HUES64 (cell line): Measurements from ENCODE around the gene PRKAR2A.
"Not testable (repeated sequence)": the region's sequence is repeated elsewhere in the genome, so short reads cannot be mapped to it uniquely, and the experiment has no call there.

Source experiments
- H3K27ac ChIP-seq: 2 replicates; pipeline ENCODE4 v1.7.0; 2013; ENCODE audit warnings: low read depth, low read length, inconsistent platforms
- H3K27me3 ChIP-seq: 2 replicates; pipeline ENCODE4 v1.6.1; 2013; ENCODE audit warnings: mild to moderate bottlenecking, low read length; ENCODE audit not compliant: insufficient read depth
- H3K36me3 ChIP-seq: 2 replicates; pipeline ENCODE4 v1.6.1; 2013; ENCODE audit warnings: mild to moderate bottlenecking, low read length; ENCODE audit not compliant: insufficient read depth
- H3K4me1 ChIP-seq: 2 replicates; pipeline ENCODE4 v1.6.1; 2013; ENCODE audit warnings: mild to moderate bottlenecking, low read length, moderate library complexity; ENCODE audit not compliant: insufficient read depth
- H3K4me3 ChIP-seq: 2 replicates; pipeline ENCODE4 v1.5.1; 2013; ENCODE audit warnings: mild to moderate bottlenecking, low read length, moderate library complexity
- H3K9ac ChIP-seq: 2 replicates; pipeline ENCODE4 v1.6.1; 2013; ENCODE audit warnings: mild to moderate bottlenecking, low read depth, low read length
- H3K9me3 ChIP-seq: 2 replicates; pipeline ENCODE4 v1.6.1; 2013; ENCODE audit warnings: low read depth, low read length; ENCODE audit not compliant: insufficient read depth
- WGBS: fragments of 150-250, 120-280 bp; methylation state at CpG from one replicate; pipeline ENCODE4 v1.1.7; 2013; ENCODE audit warnings: missing lambda C conversion rate; 5-methylcytosine and 5-hydroxymethylcytosine counted together

Gene PRKAR2A

DNA sequence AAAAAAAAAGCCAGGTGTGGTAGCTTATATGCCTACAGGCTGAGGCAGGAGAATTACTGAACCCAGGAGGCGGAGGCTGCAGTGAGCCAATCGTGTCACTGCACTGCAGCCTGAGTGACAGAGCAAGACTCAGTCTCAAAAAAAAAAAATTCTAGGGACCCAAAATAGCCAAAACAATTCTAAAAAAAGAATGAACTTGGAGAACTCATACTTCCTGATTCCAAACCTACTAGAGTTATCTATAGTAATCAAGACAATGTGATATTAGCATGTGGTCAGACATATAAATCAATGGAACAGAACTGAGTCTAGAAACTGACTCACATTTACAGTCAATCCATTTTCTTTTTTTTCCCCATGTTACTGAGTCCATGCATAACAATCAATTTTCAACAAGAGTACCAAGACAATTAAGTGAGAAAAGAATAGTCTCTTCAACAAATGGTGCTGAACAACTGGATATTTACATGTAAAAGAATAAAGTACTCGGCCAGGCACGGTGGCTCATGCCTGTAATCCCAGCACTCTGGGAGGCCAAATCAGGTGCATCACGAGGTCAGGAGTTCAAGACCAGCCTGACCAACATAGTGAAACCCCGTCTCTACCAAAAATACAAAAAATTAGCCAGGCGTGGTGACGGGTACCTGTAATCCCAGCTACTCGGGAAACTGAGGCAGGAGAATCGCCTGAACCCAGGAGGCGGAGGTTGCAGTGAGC, 11.9 kb downstream of the PRKAR2A start:
- no peak overlapping the region for H3K9ac ChIP-seq
- H3K4me1 ChIP-seq, result no peaks in the 10 kb centered on the region
- no peaks in the 10 kb centered on the region for H3K36me3 ChIP-seq
- H3K27ac ChIP-seq, result no peak overlapping the region
- H3K27me3 ChIP-seq, result no peaks in the 10 kb centered on the region
- no peaks in the 10 kb centered on the region for H3K9me3 ChIP-seq
- WGBS, result 86% methylated on average over 11 of the region's 11 CpGs
- no peak overlapping the region for H3K4me3 ChIP-seq

DNA sequence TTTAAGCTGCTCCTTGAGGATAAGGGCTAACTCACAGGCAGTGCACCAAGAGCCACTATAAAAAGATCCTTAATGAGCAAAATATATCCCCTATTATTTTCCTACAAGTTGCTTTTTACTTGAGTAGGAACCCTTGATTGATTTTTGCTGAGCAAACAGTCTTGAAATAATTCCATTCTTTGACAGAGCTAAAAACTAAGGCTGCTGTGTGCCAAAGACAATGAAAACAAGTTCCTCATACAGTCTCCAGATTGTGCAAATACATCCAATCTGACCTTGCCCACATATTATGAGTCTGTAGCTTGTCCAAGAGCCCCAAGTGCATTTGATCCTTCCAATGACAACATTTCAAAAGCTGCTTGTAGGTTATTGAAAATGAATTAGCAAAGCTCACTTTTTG, 15.0 kb downstream of the PRKAR2A start:
- no peaks in the 10 kb centered on the region for H3K4me1 ChIP-seq
- H3K9me3 ChIP-seq, result no peaks in the 10 kb centered on the region
- H3K27me3 ChIP-seq, result no peaks in the 10 kb centered on the region
- no peak overlapping the region for H3K9ac ChIP-seq
- no peak overlapping the region for H3K27ac ChIP-seq
- no peak overlapping the region for H3K4me3 ChIP-seq
- H3K36me3 ChIP-seq, result no peaks in the 10 kb centered on the region

- Histone ChIP-seq H3K4me1 (no peaks in the 10 kb centered on the region), H3K27ac (no peak overlapping the region), H3K9ac (no peak overlapping the region), H3K27me3 (no peaks in the 10 kb centered on the region), H3K36me3 (no peaks in the 10 kb centered on the region), H3K9me3 (no peaks in the 10 kb centered on the region), H3K4me3 (no peak overlapping the region)
- WGBS, result 96% methylated on average over 5 of the region's 6 CpGs
These were observed 17.0 kb downstream of the PRKAR2A start for GRCh38 chr3:48830715-48831114.

GRCh38 chr3:48829525-48829924, 18.1 kb downstream of the PRKAR2A start:
- H3K27ac ChIP-seq, H3K27me3 ChIP-seq, H3K9me3 ChIP-seq, H3K36me3 ChIP-seq, H3K4me3 ChIP-seq, H3K9ac ChIP-seq, H3K4me1 ChIP-seq: not testable (repeated sequence)
- 91% methylated on average over 1 of the region's 11 CpGs for WGBS

GRCh38 chr3:48827874-48828273, 19.8 kb downstream of the PRKAR2A start:
- not testable (repeated sequence) for H3K4me3 ChIP-seq, H3K4me1 ChIP-seq, H3K9ac ChIP-seq, H3K9me3 ChIP-seq, H3K27ac ChIP-seq, H3K27me3 ChIP-seq, H3K36me3 ChIP-seq
- 90% methylated on average over 10 of the region's 10 CpGs for WGBS

GRCh38 chr3:48826451-48826850, 21.2 kb downstream of the PRKAR2A start:
- Histone ChIP-seq H3K9ac (no peak overlapping the region), H3K36me3 (no peaks in the 10 kb centered on the region), H3K27me3 (no peaks in the 10 kb centered on the region), H3K4me3 (no peak overlapping the region), H3K4me1 (no peaks in the 10 kb centered on the region), H3K27ac (no peak overlapping the region), H3K9me3 (no peaks in the 10 kb centered on the region)
- 91% methylated on average over 2 of the region's 2 CpGs for WGBS

GRCh38 chr3:48820612-48821324, 26.9 kb downstream of the PRKAR2A start:
- Histone ChIP-seq H3K4me3 (no peak overlapping the region), H3K36me3 (no peaks in the 10 kb centered on the region), H3K9me3 (no peaks in the 10 kb centered on the region), H3K9ac (no peak overlapping the region), H3K27ac (no peak overlapping the region), H3K27me3 (no peaks in the 10 kb centered on the region), H3K4me1 (peaks cover 8% of the 10 kb centered on the region; the same call in 1 of the 2 replicates)
- WGBS, result 87% methylated on average over 2 of the region's 2 CpGs

DNA sequence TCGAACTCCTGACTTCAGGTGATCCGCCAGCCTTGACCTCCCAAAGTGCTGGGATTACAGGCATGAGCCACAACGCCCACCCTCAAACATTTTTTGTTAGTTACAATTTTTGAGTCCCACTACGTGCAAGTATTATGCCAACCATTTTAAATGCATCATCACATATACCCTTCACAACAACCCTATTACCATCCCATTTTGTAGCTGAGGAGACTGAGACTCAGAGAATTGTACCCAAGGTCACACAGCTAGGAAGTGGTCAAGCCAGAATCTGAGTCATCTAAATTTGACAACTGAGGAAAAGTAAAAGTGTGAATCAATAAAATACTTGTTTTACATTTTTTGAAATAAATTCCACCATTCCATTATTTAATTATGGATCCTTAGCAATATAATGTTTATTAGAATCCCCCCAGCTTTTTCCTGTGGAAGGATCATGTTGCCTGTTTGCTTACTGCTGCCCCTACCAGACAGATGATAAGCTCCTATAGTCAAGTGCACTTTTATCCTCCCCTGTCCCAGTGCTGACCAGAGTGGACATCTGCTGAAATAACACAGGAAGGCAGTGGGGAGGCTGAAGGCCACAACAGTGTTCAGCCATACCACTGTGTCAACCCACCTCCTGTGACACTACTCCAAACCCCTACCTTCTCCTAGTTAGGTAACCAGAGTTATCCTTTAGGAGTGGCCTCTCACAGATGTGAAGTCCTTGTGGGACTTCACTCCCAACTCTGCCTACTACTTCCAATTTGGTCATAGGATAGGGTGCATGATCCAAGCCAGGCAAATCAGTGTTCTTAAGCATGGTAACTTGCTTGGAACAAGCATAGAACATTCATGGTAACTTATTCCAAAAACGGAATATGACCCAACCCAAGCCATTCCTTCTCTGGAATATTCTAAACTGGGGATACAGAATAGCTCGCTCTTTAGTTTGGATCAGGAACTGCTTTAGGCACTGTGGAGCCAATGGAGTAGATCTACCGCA, 28.1 kb downstream of the PRKAR2A start:
- no peaks in the 10 kb centered on the region for H3K36me3 ChIP-seq
- H3K4me1 ChIP-seq, result peaks cover 8% of the 10 kb centered on the region; the same call in 1 of the 2 replicates
- no peaks in the 10 kb centered on the region for H3K9me3 ChIP-seq
- H3K9ac ChIP-seq, result no peak overlapping the region
- no peak overlapping the region for H3K27ac ChIP-seq
- WGBS, result 96% methylated on average over 7 of the region's 7 CpGs
- H3K27me3 ChIP-seq, result no peaks in the 10 kb centered on the region
- H3K4me3 ChIP-seq, result no peak overlapping the region

DNA sequence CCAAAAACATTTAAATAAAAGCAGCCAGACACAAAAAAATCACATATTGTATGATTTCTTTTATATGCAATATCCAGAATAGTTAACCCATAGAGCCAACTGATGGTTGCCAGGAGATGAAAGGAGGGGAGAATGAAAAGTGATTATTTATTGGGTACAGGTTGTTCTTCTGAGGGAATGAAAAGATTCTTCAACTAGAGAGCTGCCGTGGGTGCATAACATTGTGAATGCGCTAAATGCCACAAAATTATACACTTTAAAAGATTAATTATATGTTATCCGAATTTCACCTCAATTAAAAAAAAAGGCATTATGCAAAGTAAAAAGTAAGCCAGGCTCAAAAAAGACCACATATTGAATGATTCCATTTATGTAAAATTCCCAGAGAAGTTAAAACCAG, 36.1 kb downstream of the PRKAR2A start:
- H3K36me3 ChIP-seq, result no peaks in the 10 kb centered on the region
- no peak overlapping the region for H3K4me3 ChIP-seq
- H3K4me1 ChIP-seq, result no peaks in the 10 kb centered on the region
- no peak overlapping the region for H3K27ac ChIP-seq
- H3K27me3 ChIP-seq, result no peaks in the 10 kb centered on the region
- no peak overlapping the region for H3K9ac ChIP-seq
- H3K9me3 ChIP-seq, result no peaks in the 10 kb centered on the region
- 100% methylated on average over 2 of the region's 3 CpGs for WGBS

DNA sequence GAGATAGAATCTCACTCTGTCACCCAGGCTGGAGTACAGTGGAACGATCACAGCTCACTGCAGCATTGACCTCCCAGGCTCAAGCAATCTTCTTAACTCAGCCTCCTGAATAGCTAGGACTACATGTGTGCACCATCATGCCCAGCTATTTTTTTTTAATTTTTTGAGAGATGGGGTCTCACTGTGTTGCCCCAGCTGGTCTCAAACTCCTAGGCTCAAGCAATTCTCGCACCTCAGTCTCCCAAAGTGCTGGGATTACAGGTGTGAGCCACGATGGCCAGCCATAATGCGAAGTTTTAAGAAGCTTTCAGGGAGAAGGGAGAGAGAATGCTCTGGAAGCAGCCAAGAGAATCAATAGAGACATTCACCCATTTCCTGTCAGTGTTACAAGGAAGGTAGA, 42.7 kb downstream of the PRKAR2A start:
- Histone ChIP-seq H3K4me3 (no peak overlapping the region), H3K4me1 (0 out of 2 replicates have a peak, but pooled peaks cover 9% of the 10 kb centered on the region), H3K36me3 (no peaks in the 10 kb centered on the region), H3K27me3 (no peaks in the 10 kb centered on the region), H3K27ac (no peak overlapping the region), H3K9ac (no peak overlapping the region), H3K9me3 (no peaks in the 10 kb centered on the region)
- 96% methylated on average over 4 of the region's 4 CpGs for WGBS

- not testable (repeated sequence) for H3K27me3 ChIP-seq, H3K4me1 ChIP-seq, H3K9ac ChIP-seq, H3K27ac ChIP-seq, H3K4me3 ChIP-seq, H3K36me3 ChIP-seq, H3K9me3 ChIP-seq
- WGBS, result 94% methylated on average over 12 of the region's 12 CpGs
These were observed 46.8 kb downstream of the PRKAR2A start for GRCh38 chr3:48800831-48801230.
